Thyroid gland (tissue), 4 donors: ENCODE results near the gene EML1.

ENCODE experiments used
- POLR2A ChIP-seq, 2 donors: fragments of 450-650 bp; IDR thresholded peaks; one replicate each; pipeline ENCODE4 v1.6.1; 2017; ENCODE audit warnings: antibody characterized with exemption in 2 of 2, mild to moderate bottlenecking in 2 of 2, moderate library complexity in 1 of 2
- TF ChIP-seq, protein P1 (sequence below), 6 experiments: fragments of 200-600 bp in 3 of 6; fragments of 450-650 bp in 3 of 6; sonication (generic) in 3 of 6; IDR thresholded peaks; one replicate each; pipeline ENCODE4 v1.5.1; 2016 to 2019; ENCODE audit warnings: antibody characterized with exemption in 6 of 6, mild to moderate bottlenecking in 2 of 6, inconsistent platforms in 1 of 6, moderate library complexity in 1 of 6

DNA sequence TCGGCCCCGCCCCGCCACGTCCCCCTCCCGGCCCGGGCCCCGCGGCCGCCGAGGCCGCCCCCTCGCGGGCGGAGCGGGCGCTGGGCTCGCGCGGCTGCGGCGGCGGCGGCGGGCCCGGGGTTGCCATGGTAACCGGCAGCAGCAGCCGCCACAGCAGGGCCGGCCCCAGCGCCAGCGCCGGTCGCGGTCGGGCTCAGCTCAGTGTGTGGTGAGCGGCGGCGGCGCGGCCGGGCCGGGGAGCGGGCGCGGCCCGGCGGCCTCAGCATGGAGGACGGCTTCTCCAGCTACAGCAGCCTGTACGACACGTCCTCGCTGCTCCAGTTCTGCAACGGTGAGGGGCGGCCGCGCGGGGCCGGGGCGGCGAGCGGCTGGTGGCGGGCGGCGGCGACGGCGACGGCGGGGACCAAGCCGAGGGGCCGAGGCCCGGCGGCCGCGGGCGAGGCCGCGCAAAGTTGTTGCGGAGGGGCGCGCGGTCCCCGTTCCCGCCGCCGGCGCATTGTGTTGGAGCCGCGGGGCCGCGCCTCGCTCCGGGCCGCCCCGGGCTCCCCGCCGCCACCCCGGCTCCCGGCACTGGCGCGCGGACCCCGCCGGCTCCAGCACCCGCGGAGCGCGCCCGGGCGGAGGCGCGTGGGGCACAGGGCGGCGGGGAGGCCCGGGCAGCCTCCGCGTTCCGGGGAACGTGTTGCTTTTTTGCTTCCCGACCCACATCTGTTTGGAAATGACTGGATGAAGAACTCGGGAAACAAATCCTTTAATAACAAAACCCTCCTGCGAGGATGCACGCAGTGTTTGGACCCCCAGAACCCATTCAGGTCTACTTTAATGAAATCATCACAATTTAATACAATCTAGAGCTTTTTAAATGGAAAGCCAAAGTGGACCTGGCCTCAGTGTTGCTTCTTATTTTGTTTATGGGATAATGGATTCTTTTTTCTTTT lies at the start of gene EML1:
- TF ChIP-seq POLR2A (IDR thresholded peaks at IDR 0.05), result peak in 1 of 2 donors; percentile 81
- TF ChIP-seq, protein P1, sequence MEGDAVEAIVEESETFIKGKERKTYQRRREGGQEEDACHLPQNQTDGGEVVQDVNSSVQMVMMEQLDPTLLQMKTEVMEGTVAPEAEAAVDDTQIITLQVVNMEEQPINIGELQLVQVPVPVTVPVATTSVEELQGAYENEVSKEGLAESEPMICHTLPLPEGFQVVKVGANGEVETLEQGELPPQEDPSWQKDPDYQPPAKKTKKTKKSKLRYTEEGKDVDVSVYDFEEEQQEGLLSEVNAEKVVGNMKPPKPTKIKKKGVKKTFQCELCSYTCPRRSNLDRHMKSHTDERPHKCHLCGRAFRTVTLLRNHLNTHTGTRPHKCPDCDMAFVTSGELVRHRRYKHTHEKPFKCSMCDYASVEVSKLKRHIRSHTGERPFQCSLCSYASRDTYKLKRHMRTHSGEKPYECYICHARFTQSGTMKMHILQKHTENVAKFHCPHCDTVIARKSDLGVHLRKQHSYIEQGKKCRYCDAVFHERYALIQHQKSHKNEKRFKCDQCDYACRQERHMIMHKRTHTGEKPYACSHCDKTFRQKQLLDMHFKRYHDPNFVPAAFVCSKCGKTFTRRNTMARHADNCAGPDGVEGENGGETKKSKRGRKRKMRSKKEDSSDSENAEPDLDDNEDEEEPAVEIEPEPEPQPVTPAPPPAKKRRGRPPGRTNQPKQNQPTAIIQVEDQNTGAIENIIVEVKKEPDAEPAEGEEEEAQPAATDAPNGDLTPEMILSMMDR (IDR thresholded peaks at IDR 0.05), result peak in 2 of 6 experiments; percentile 15 to 33
